ENCODE measurements around the gene COPS2. TPM values are rescaled to one million over a fixed set of nuclear protein-coding genes. Genes with fewer than 3 reads are reported as not detected.
A peak's percentile ranks its signal among the peaks of the same experiment; 100 is the strongest.
"Not testable (repeated sequence)": the region's sequence is repeated elsewhere in the genome, so short reads cannot be mapped to it uniquely, and the experiment has no call there.

The COPS2 gene
- total RNA-seq, 2 experiments from 2014 or later, result 53.3 to 68.9 TPM

DNA sequence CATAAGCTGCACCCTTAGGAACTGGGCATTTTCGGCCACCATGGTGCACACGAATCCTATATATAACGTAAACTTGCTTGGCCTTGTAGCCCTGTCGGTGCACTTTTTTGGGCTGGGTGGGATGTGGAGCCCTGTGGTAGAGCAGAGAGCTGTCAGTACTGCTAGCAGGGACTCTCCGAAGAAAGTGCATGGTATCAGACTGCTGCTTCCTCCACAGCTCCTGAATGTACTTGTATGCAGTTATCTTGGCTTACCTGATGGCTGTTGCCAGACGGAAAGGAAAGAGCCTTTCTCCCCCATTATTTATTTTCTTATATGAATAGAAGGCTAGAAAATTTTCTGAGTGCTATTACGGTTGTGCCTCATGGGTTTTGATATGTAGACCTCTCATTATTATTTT is 23.1 kb upstream of the COPS2 start:
- CTCF ChIA-PET, result no interaction called here
- Mint-ChIP-seq H3K9me3 (ENCODE audit: low read depth) (no peaks in the 10 kb centered on the region), H3K36me3 (peaks cover 17% of the 10 kb centered on the region), H3K27me3 (no peaks in the 10 kb centered on the region), H3K4me1 (peaks cover 4% of the 10 kb centered on the region), H3K4me3 (no peak overlapping the region), H3K27ac (no peak overlapping the region)
- DNase-seq (no peak), ATAC-seq (no peak)

DNA sequence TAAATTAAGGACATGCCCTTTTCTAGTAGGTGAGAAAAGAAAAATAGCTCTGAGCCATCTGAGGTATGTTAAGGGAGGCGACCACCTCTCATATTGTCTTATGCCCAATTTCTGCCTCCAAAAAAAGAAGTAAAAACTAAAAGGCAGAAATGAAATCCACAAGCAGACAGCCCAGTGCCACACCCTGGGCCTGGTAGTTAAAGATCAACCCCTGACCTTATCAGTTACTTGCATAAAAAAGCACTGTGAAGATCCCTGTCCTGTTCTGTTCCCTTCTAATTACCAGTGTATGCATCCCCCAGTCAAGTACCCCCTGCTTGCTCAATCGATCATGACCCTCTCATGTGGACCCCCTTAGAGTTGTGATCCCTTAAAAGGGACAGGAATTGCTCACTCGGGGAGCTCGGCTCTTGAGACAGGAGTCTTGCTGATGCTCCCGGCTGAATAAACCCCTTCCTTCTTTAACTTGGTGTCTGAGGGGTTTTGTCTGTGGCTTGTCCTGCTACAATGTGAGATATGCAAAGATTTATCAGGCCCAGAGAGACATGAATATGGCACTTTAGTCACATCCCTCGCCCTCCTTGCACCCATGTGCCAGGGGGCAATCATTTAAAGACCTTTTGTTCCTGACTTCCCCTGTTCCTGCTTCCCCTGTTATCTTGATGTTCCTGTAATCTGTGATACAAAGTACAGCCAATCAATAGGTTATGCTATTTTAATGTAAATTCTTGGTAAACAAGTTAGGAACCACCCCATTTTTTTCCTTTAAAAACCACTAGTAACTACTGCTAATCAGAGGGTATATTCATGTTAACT is 20.4 kb upstream of the COPS2 start:
- H3K27me3 Mint-ChIP-seq; H3K27ac Mint-ChIP-seq; ATAC-seq; H3K9me3 Mint-ChIP-seq (ENCODE audit: low read depth); DNase-seq; H3K4me3 Mint-ChIP-seq; CTCF ChIA-PET: not testable (repeated sequence)
- Mint-ChIP-seq H3K36me3 (peaks cover 14% of the 10 kb centered on the region), H3K4me1 (peaks cover 22% of the 10 kb centered on the region)

DNA sequence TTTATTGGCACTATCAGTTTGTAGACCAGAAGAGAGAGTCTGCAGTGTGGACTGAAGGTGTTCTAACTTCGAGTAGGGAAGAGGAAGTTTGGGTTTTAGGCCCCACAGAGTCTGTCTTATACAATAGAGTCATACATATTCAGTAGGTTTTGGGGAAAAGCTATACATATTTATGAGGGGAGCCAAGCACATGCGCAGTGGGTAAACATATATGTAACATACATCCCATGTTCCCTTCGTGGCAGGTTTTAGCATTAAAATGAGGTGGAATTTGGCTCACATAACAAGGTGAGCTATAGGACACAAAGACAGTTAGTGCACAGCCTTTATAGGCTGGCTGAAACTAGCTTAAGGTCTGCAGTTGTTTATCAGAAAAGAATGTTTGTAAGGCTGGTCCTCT is 19.5 kb upstream of the COPS2 start:
- H3K27ac Mint-ChIP-seq, result no peak overlapping the region
- peaks cover 22% of the 10 kb centered on the region for H3K4me1 Mint-ChIP-seq
- no peaks in the 10 kb centered on the region for H3K27me3 Mint-ChIP-seq
- CTCF ChIA-PET, result no interaction called here
- peaks cover 14% of the 10 kb centered on the region for H3K36me3 Mint-ChIP-seq
- no peak for DNase-seq
- H3K4me3 Mint-ChIP-seq, result no peak overlapping the region
- ATAC-seq, result no peak
- no peaks in the 10 kb centered on the region for H3K9me3 Mint-ChIP-seq (ENCODE audit: low read depth)

DNA sequence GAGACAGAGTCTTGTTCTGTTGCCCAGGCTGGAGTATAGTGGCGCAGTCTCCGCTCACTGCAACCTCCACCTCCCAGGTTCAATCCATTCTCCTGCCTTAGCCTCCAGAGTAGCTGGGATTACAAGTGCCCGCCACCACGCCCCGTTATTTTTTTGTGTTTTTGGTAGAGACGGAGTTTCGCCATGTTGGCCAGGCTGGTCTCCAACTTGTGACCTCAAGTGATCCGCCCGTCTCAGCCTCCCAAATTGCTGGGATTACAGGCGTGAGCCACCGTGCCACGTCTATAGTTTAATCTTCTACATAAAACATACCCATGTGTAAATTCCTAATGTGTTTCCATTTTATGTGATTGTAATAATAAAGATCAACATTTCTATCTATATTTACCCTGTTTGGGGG is 16.4 kb upstream of the COPS2 start:
- CTCF ChIA-PET, result no interaction called here
- Mint-ChIP-seq H3K9me3 (ENCODE audit: low read depth) (no peaks in the 10 kb centered on the region), H3K27ac (no peak overlapping the region), H3K36me3 (peaks cover 8% of the 10 kb centered on the region), H3K4me1 (peaks cover 29% of the 10 kb centered on the region), H3K4me3 (no peak overlapping the region), H3K27me3 (no peaks in the 10 kb centered on the region)
- DNase-seq (no peak), ATAC-seq (no peak)

DNA sequence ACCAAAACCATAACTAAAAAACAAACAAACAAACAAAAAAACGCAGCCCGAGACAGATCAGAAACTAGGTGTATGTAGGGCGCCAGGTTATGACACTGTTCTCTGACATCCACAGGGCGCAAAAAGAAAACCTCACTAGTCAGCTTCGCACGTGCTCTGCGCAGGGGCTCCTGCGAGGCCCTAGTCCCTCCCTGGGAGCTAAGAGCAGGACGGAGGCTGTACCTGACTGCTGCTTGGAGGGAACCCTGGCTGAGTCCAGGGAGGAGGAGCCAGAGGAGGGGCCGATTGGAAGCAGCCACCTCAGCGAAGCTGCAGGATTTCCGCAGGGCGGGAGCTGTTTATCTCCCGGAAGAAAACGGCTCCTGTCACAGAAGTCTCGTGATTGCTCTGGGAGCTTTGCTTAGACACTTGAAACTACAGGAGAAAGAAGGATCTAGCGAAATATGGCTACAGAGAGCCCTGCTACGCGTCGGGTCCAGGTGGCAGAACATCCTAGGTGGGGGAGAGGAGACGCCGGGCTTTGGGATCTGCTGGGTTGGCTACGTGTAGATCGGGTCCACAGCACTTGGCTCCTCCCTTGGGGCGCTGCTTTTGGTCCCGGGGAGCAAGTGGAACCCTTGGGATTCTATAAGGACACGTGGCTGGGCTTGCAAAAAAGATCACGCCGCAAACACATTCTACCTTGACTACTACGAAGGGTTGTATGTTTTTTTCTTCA is 14.6 kb upstream of the COPS2 start, which contains the start of gene GALK2:
Gene GALK2, plus strand, starts transcription at position 368 of the 718 bp plus-strand sequence. Its CDS starts 76 bp downstream, at position 444.
- DNase-seq (peak; percentile 90), ATAC-seq (peak; percentile 99)
- Mint-ChIP-seq H3K9me3 (ENCODE audit: low read depth) (no peaks in the 10 kb centered on the region), H3K27me3 (no peaks in the 10 kb centered on the region), H3K4me1 (peaks cover 28% of the 10 kb centered on the region), H3K4me3 (peak within 1 kb of the TSS; percentile 89), H3K27ac (peak within 1 kb of the TSS; percentile 93), H3K36me3 (peaks cover 7% of the 10 kb centered on the region)
- CTCF ChIA-PET, result interaction anchor here (0.7 to 1.0 kb wide), 3 partner anchors 65 to 359 kb away, joined by 4 to 5 read pairs (median 4); partner anchors contain the start of gene CEP152

DNA sequence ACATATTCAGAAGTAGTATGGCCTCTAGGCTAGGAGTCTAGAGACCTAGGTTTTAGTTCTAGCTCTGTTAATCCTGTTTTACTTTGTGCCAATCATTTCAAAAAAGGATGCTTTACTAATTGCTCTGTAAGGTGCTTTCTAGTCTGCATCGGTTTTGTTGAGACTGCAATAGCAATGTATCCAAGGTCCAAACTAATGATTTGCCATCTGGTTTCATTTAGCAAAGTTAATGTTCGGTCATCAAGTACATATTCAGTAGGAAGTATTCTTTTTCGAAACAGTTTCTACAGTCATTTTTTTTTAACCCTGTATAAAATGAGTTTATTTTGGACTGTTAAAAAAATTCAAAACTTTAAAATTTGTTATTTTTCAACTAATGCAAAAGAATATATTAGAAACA is 12.6 kb upstream of the COPS2 start:
- no peaks in the 10 kb centered on the region for H3K27me3 Mint-ChIP-seq
- no peaks in the 10 kb centered on the region for H3K9me3 Mint-ChIP-seq (ENCODE audit: low read depth)
- ATAC-seq, result no peak
- no peak for DNase-seq
- CTCF ChIA-PET, result interaction anchor here (1.4 kb wide), 1 partner anchor 192 kb away, joined by 3 read pairs; no protein-coding TSS in a partner anchor
- peaks cover 6% of the 10 kb centered on the region for H3K36me3 Mint-ChIP-seq
- no peak overlapping the region for H3K4me3 Mint-ChIP-seq
- H3K27ac Mint-ChIP-seq, result no peak overlapping the region
- peaks cover 26% of the 10 kb centered on the region for H3K4me1 Mint-ChIP-seq

DNA sequence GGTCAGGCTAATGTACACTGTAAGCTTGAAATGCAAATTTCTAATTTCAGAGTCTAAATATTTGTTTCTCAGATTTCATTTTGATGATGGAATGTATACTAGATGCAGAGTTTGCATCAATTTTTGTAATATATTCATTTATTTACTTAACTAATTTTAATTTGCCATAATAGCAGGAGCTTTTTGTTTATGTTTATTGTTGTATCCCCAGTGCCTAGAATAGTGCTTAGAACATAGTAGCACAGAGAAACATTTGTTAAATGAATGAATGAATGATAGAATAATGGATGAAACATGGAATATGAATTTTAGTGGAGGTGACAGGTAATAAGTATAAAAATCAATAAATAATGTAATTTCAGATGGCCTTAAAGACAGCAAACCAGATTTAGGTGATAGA is 9.5 kb upstream of the COPS2 start:
- DNase-seq (no peak), ATAC-seq (no peak)
- Mint-ChIP-seq H3K36me3 (peaks cover 9% of the 10 kb centered on the region), H3K27ac (no peak overlapping the region), H3K4me3 (no peak overlapping the region), H3K27me3 (no peaks in the 10 kb centered on the region), H3K4me1 (peaks cover 7% of the 10 kb centered on the region), H3K9me3 (ENCODE audit: low read depth) (no peaks in the 10 kb centered on the region)
- CTCF ChIA-PET, result interaction anchor here (0.7 kb wide), 1 partner anchor 981 kb away, joined by 3 read pairs; no protein-coding TSS in a partner anchor

DNA sequence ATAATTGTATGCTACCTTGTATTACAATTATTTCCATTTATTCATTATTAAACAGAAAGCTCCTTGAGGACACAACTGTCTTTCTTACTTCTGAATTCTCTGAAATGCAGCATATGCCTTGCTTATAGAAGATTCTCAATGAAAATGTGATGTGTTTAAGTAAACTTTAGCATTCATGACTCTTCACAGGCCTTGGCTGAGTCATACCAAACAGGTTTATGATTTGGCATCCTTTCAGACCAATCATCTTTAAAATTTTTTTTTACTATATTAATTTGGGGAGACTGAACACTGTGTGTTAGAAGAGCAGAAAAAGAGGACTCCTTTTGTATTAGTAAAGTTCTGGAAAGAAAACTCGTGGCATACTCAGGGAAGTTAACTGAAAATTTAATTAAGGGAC is 8.3 kb upstream of the COPS2 start:
- H3K4me1 Mint-ChIP-seq, result no peaks in the 10 kb centered on the region
- no peaks in the 10 kb centered on the region for H3K27me3 Mint-ChIP-seq
- no peak for ATAC-seq
- H3K27ac Mint-ChIP-seq, result no peak overlapping the region
- no peak for DNase-seq
- no peak overlapping the region for H3K4me3 Mint-ChIP-seq
- H3K36me3 Mint-ChIP-seq, result peaks cover 9% of the 10 kb centered on the region
- H3K9me3 Mint-ChIP-seq (ENCODE audit: low read depth), result no peaks in the 10 kb centered on the region
- CTCF ChIA-PET, result no interaction called here

DNA sequence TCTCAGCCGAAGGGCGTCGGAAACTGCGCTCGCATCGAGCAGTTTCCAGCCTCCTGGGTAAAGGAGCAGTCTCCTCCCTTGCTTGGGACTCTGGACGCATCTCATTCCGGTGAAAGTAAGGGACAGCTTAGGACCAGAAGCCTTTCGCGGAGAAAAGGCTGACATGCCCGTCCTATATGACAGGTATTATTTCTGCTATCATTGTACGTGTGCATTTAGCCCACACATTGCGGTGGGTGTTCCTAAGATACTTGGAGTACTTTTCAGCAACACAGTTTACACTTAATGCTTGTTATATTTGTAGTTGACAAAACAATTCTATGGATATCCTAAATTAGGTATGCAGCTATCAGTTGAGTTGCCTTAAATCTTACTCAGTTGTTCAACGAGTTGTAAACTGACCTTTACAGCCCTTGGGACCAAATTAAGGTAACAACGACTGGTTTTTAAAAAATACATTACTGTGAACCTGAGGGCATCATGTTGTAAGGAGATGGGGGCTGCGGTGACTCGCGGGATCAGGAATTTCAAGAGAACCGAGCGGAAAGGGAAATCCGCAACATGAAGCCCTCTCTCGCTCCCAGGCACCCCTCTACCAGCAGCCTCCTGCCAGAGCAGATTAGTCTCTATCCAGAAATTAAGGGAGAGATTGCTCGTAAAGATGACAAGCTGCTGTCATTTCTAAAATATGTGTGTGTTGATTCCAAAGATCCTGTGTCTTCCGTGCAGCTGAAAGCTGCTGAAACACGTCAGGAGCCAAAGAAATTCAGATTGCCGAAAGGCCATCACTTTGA is 632 bp upstream of the COPS2 start:
- peak overlapping the region; percentile 100 for H3K4me3 Mint-ChIP-seq
- ATAC-seq, result no peak
- H3K4me1 Mint-ChIP-seq, result peaks cover 41% of the 10 kb centered on the region
- CTCF ChIA-PET, result interaction anchor here (0.5 to 1.7 kb wide), 8 partner anchors 10 to 1610 kb away, joined by 3 to 14 read pairs (median 4); partner anchors contain the start of gene EID1
- peaks cover 4% of the 10 kb centered on the region for H3K36me3 Mint-ChIP-seq
- no peaks in the 10 kb centered on the region for H3K27me3 Mint-ChIP-seq
- H3K9me3 Mint-ChIP-seq (ENCODE audit: low read depth), result no peaks in the 10 kb centered on the region
- peak overlapping the region; percentile 98 for H3K27ac Mint-ChIP-seq
- no peak for DNase-seq

DNA sequence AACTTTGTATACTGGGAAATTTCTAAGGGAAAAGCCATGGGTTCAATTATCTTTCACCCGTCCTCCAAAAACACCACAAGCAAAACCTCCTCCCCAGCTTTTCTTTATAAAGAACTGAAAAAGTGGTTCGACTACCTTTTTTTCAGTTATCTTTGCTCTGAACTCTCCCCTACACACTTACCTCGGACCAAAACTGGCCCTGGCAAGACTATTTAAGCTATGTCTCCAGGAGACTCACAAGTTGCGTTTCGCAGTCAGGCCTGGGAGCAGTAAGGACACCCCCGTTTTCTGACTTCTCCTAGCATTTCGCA is 645 bp downstream of the COPS2 start:
- H3K36me3 Mint-ChIP-seq, result peaks cover 7% of the 10 kb centered on the region
- peaks cover 45% of the 10 kb centered on the region for H3K4me1 Mint-ChIP-seq
- ATAC-seq (peak; percentile 4), DNase-seq (no peak)
- peak overlapping the region; percentile 98 for H3K27ac Mint-ChIP-seq
- peak overlapping the region; percentile 100 for H3K4me3 Mint-ChIP-seq
- no peaks in the 10 kb centered on the region for H3K27me3 Mint-ChIP-seq
- no peaks in the 10 kb centered on the region for H3K9me3 Mint-ChIP-seq (ENCODE audit: low read depth)
- CTCF ChIA-PET, result interaction anchor here (1.7 kb wide), 1 partner anchor 277 kb away, joined by 7 read pairs; the partner anchor contains the start of gene EID1

DNA sequence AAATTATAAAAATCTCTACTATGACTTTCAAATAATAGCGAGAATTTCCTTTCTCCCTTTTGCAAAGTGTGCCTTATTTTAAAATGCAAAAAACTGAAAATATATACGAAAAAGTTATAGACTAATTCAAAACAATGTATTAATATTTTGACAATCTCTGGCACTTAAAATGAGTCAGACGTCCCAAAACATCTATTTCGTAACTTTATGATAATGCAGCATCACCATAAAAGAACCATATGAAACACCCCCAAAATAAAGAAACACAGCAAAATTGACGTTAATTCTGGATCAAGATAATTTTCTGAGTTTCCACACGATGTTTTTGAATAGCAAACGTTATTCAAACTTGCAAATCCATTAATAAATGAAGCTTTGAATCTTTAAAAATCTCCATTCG is 1.0 kb downstream of the COPS2 start:
- H3K36me3 Mint-ChIP-seq, result peaks cover 8% of the 10 kb centered on the region
- H3K4me1 Mint-ChIP-seq, result peaks cover 48% of the 10 kb centered on the region
- peak overlapping the region; percentile 98 for H3K27ac Mint-ChIP-seq
- no peak for DNase-seq
- H3K4me3 Mint-ChIP-seq, result peak overlapping the region; percentile 100
- CTCF ChIA-PET, result interaction anchor here (1.7 kb wide), 1 partner anchor 277 kb away, joined by 7 read pairs; the partner anchor contains the start of gene EID1
- no peaks in the 10 kb centered on the region for H3K9me3 Mint-ChIP-seq (ENCODE audit: low read depth)
- no peak for ATAC-seq
- no peaks in the 10 kb centered on the region for H3K27me3 Mint-ChIP-seq

DNA sequence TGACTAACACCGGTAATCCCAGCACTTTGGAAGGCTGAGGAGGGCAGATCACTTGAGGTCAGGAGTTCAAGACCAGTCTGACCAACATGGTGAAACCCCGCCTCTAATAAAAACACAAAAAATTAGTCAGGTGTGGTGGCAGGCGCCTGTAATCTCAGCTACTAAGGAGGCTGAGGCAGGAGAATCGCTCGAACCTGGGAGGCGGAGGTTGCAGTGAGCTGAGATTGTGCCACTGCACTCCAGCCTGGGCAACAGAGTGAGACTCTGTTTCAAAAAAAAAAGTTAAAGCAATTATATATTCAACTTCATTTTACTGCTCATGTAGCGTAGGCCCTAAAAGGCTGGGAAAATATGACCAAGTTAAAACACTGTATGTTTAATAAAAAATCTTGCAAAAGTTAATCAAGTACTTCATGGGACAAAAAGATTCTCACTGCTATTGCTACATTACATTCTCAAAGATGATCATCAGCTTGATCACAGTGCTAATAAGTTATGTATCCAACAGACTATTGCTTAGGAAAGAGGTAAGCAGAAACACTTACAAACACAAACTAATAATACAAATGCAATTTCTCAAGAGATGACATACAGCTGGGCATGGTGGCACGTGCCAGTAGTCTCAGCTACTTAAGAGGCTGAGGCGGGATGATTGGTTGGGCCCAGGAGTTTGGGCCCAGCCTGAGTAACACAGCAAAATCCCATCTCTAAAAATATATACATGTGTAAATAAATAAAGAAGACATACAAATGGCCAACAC is 2.7 kb downstream of the COPS2 start:
- H3K9me3 Mint-ChIP-seq (ENCODE audit: low read depth), result no peaks in the 10 kb centered on the region
- H3K36me3 Mint-ChIP-seq, result peaks cover 15% of the 10 kb centered on the region
- H3K27ac Mint-ChIP-seq, result peak overlapping the region; percentile 22
- peak overlapping the region; percentile 62 for H3K4me3 Mint-ChIP-seq
- DNase-seq (no peak), ATAC-seq (no peak)
- H3K27me3 Mint-ChIP-seq, result no peaks in the 10 kb centered on the region
- peaks cover 56% of the 10 kb centered on the region for H3K4me1 Mint-ChIP-seq
- CTCF ChIA-PET, result no interaction called here

Measured in activated CD8-positive, alpha-beta memory T cell treated with anti-CD3 and anti-CD28 coated beads, Interleukin-2, amount 10 ng/mL, durations not matched to agents 7 days and 5 days (primary cell).